Neural cell (in vitro differentiated cells): ENCODE results near the gene RFX6. TPM values are rescaled to one million over a fixed set of nuclear protein-coding genes. Genes with fewer than 3 reads are reported as not detected.

ENCODE experiments used
- H2AFZ ChIP-seq: fragments of 200-600, 300-800 bp; sonication (generic), shearing (Covaris generic); 2 replicates; pipeline ENCODE4 v1.6.0; 2014; ENCODE audit warnings: low read depth, mild to moderate bottlenecking, antibody characterized with exemption, low read length, moderate library complexity
- H3F3A ChIP-seq: fragments of 200-600 bp; shearing (Covaris generic); 2 replicates; pipeline ENCODE4 v1.6.1; 2016; ENCODE audit warnings: mild to moderate bottlenecking, moderate library complexity, mixed read lengths, antibody characterized with exemption, low read length; ENCODE audit not compliant: insufficient read depth, poor library complexity, severe bottlenecking
- H3K27ac ChIP-seq: fragments of 200-600, 300-800 bp; sonication (generic), shearing (Covaris generic); 2 replicates; pipeline ENCODE4 v1.5.1; 2014; ENCODE audit warnings: mild to moderate bottlenecking, low read length, moderate library complexity
- H3K27me3 ChIP-seq: fragments of 300-800, 200-600 bp; sonication (generic), shearing (Covaris generic); 2 replicates; pipeline ENCODE4 v1.6.0; 2014; ENCODE audit warnings: mild to moderate bottlenecking, low read depth, low read length, moderate library complexity; ENCODE audit not compliant: insufficient read depth
- H3K36me3 ChIP-seq: fragments of 300-800, 200-600 bp; sonication (generic), shearing (Covaris generic); 2 replicates; pipeline ENCODE4 v1.5.1; 2014; ENCODE audit warnings: mild to moderate bottlenecking, antibody characterized with exemption, low read length, moderate library complexity; ENCODE audit not compliant: insufficient read depth
- H3K4me2 ChIP-seq: fragments of 300-800, 200-600 bp; sonication (generic), shearing (Covaris generic); 2 replicates; pipeline ENCODE4 v1.6.0; 2014; ENCODE audit warnings: mild to moderate bottlenecking, low read length
- H3K4me3 ChIP-seq: fragments of 300-800, 200-600 bp; sonication (generic), shearing (Covaris generic); 2 replicates; pipeline ENCODE4 v1.5.1; 2014; ENCODE audit warnings: mild to moderate bottlenecking, low read length, moderate library complexity
- H3K79me2 ChIP-seq: fragments of 200-600 bp; shearing (Covaris generic); replicated peaks from 2 replicates; pipeline ENCODE4 v1.6.0; 2014; ENCODE audit warnings: mild to moderate bottlenecking, low read length, moderate library complexity; ENCODE audit not compliant: insufficient read depth
- H3K9ac ChIP-seq: fragments of 300-800, 200-600 bp; sonication (generic), shearing (Covaris generic); 2 replicates; pipeline ENCODE4 v1.6.1; 2016; ENCODE audit warnings: mild to moderate bottlenecking, low read length, mixed read lengths
- H3K9me2 ChIP-seq: fragments of 200-600 bp; shearing (Covaris generic); 2 replicates; pipeline ENCODE4 v1.6.1; 2016; ENCODE audit warnings: mild to moderate bottlenecking, low read length, mixed read lengths; ENCODE audit not compliant: insufficient read depth
- H3K9me3 ChIP-seq: fragments of 200-600, 300-800 bp; sonication (generic), shearing (Covaris generic); 2 replicates; pipeline ENCODE4 v1.6.1; 2016; ENCODE audit warnings: mild to moderate bottlenecking, mixed run types, low read length, moderate library complexity, mixed read lengths
- H4K20me1 ChIP-seq: fragments of 200-600 bp; shearing (Covaris generic); 2 replicates; pipeline ENCODE4 v1.6.1; 2016; ENCODE audit warnings: mild to moderate bottlenecking, mixed run types; ENCODE audit not compliant: insufficient read depth
- EP300 ChIP-seq: fragments of 450-650 bp; conservative IDR thresholded peaks from 2 replicates; pipeline ENCODE4 v1.6.1; 2014; ENCODE audit warnings: antibody characterized with exemption, mild to moderate bottlenecking, moderate library complexity; ENCODE audit not compliant: poor library complexity, severe bottlenecking
- EZH2 ChIP-seq: fragments of 200-600, 300-800 bp; shearing (Covaris generic), sonication (generic); IDR thresholded peaks from 2 replicates; pipeline ENCODE4 v1.6.1; 2014; ENCODE audit warnings: antibody characterized with exemption, low read length, borderline replicate concordance, mild to moderate bottlenecking; ENCODE audit not compliant: insufficient read depth, poor library complexity, severe bottlenecking
- MXI1 ChIP-seq: fragments of 450-650 bp; conservative IDR thresholded peaks from 2 replicates; pipeline ENCODE4 v1.6.1; 2014; ENCODE audit warnings: antibody characterized with exemption, mild to moderate bottlenecking; ENCODE audit not compliant: poor library complexity, severe bottlenecking
- POLR2AphosphoS5 ChIP-seq: IDR thresholded peaks from 2 replicates; pipeline ENCODE4 v1.6.1; 2012
- RAD21 ChIP-seq: fragments of 450-650 bp; conservative IDR thresholded peaks from 2 replicates; pipeline ENCODE4 v1.6.1; 2014; ENCODE audit warnings: antibody characterized with exemption, mild to moderate bottlenecking, moderate library complexity
- SMC3 ChIP-seq: fragments of 450-650 bp; conservative IDR thresholded peaks from 2 replicates; pipeline ENCODE4 v1.6.1; 2014; ENCODE audit warnings: antibody characterized with exemption, mild to moderate bottlenecking, moderate library complexity; ENCODE audit not compliant: poor library complexity
- TAF1 ChIP-seq: IDR thresholded peaks from 2 replicates; pipeline ENCODE4 v1.6.1; 2012; ENCODE audit warnings: low read depth
- polyA plus RNA-seq: library from polyadenylated mRNA; depleted of rRNA; stranded (reverse); fragments of >200 nt; gene quantifications from 2 replicates; pipeline ENCODE4 v1.2.3, GENCODE V29; 2014
- TF ChIP-seq, protein P1 (sequence below): fragments of 450-650 bp; IDR thresholded peaks from 2 replicates; pipeline ENCODE4 v1.5.1; 2014; ENCODE audit warnings: antibody characterized with exemption, mild to moderate bottlenecking, moderate library complexity; ENCODE audit not compliant: poor library complexity, severe bottlenecking
- TF ChIP-seq, protein P2 (sequence below): IDR thresholded peaks from 2 replicates; pipeline ENCODE4 v1.6.1; 2012; ENCODE audit warnings: borderline replicate concordance

Gene RFX6
- polyA plus RNA-seq, 1 donor from 2014 or later: not detected

DNA sequence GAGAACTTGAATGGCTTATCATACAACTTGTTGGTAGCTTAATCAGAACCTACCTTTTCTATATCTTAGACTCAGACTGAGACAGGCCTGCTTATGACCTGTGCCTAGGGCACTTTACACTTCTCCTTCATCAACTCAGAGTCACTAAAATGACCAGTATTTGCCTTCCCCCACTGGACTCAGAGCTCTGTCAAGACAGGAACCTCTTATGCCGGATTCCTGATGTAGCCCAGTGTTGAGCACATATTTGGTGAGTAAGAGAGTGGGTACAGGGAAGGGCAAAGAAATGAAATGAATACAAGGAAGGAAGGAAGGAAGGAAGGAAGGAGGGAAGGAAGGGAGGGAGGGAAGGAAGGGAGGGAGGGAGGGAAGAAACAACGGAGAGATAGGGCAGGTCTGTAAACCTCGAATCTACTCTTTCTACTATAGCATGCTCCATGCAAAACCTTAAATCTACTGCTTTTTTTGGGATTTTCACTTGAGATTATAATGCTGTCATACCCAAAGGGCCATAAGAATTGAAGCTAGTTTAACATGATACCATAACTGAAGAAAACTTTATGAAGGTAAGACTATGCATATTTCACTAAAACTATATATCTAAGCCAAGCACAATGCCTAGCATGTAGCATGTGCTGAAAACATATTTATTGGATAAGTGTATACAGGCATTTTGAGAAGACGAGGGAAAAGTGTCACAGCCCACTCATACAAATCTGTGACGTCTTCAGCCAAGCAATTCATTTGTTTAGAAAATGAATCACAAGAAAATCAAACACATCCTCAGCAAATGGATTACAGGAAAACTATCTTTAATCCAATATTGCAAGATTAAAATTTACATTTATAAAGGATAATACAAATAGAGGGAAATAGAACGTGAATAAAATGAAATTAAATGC is 89.9 kb downstream of the RFX6 start:
- H3K79me2 ChIP-seq: no peaks in the 10 kb centered on the region
- no peaks in the 10 kb centered on the region for H3K27me3 ChIP-seq
- H4K20me1 ChIP-seq: no peaks in the 10 kb centered on the region

DNA sequence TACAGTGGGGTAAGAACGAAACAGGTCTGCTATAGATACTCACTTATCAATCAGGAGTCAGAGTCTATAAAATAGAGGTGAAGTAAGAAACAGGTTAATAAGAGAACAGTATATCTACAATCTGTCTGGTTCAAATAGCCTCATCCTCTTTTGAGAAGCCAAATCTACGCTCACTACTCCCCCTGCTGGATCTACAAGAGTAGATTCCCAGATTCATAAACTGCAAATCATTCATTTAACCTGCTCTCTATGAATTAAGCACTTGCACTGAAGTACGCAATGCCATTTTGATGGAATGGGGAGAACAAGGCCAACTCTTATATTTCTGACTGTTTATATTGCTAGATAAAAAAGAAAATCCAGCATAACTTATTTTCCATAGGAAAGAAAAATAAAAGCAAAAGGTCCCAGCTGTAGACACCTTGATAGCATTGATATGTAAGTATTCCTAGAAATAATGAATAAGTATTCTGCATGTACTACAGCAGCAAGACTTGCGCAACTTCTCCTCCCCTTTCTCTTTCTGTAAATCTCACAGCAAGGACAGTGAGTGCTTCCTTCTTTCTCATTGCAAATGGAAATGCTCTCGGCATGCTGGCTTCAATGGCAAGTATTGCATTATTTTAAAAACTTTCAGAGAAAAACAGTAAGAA is 92.3 kb downstream of the RFX6 start:
- Histone ChIP-seq H4K20me1 (no peaks in the 10 kb centered on the region), H3K36me3 (no peaks in the 10 kb centered on the region), H3K9me3 (no peaks in the 10 kb centered on the region), H3K4me3 (no peak overlapping the region), H2AFZ (no peak overlapping the region), H3K4me2 (no peak overlapping the region), H3K27ac (no peak overlapping the region), H3K27me3 (no peaks in the 10 kb centered on the region), H3K79me2 (no peaks in the 10 kb centered on the region), H3K9ac (no peak overlapping the region), H3F3A (no peaks in the 10 kb centered on the region), H3K9me2 (no peaks in the 10 kb centered on the region)
- TF ChIP-seq POLR2AphosphoS5: no peak
- TF ChIP-seq MXI1: no peak
- TF ChIP-seq, protein P1, sequence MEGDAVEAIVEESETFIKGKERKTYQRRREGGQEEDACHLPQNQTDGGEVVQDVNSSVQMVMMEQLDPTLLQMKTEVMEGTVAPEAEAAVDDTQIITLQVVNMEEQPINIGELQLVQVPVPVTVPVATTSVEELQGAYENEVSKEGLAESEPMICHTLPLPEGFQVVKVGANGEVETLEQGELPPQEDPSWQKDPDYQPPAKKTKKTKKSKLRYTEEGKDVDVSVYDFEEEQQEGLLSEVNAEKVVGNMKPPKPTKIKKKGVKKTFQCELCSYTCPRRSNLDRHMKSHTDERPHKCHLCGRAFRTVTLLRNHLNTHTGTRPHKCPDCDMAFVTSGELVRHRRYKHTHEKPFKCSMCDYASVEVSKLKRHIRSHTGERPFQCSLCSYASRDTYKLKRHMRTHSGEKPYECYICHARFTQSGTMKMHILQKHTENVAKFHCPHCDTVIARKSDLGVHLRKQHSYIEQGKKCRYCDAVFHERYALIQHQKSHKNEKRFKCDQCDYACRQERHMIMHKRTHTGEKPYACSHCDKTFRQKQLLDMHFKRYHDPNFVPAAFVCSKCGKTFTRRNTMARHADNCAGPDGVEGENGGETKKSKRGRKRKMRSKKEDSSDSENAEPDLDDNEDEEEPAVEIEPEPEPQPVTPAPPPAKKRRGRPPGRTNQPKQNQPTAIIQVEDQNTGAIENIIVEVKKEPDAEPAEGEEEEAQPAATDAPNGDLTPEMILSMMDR: peak; percentile 79
- peak; percentile 72 for TF ChIP-seq RAD21
- TF ChIP-seq EP300: no peak
- TF ChIP-seq EZH2: no peak
- TF ChIP-seq, protein P2, sequence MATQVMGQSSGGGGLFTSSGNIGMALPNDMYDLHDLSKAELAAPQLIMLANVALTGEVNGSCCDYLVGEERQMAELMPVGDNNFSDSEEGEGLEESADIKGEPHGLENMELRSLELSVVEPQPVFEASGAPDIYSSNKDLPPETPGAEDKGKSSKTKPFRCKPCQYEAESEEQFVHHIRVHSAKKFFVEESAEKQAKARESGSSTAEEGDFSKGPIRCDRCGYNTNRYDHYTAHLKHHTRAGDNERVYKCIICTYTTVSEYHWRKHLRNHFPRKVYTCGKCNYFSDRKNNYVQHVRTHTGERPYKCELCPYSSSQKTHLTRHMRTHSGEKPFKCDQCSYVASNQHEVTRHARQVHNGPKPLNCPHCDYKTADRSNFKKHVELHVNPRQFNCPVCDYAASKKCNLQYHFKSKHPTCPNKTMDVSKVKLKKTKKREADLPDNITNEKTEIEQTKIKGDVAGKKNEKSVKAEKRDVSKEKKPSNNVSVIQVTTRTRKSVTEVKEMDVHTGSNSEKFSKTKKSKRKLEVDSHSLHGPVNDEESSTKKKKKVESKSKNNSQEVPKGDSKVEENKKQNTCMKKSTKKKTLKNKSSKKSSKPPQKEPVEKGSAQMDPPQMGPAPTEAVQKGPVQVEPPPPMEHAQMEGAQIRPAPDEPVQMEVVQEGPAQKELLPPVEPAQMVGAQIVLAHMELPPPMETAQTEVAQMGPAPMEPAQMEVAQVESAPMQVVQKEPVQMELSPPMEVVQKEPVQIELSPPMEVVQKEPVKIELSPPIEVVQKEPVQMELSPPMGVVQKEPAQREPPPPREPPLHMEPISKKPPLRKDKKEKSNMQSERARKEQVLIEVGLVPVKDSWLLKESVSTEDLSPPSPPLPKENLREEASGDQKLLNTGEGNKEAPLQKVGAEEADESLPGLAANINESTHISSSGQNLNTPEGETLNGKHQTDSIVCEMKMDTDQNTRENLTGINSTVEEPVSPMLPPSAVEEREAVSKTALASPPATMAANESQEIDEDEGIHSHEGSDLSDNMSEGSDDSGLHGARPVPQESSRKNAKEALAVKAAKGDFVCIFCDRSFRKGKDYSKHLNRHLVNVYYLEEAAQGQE: no peak
- TF ChIP-seq SMC3: peak; percentile 76
- no peak for TF ChIP-seq TAF1

More for the DNA sequence above, 89.9 kb downstream of the RFX6 start:
- Histone ChIP-seq H3K4me2 (no peak overlapping the region), H3K9me3 (no peaks in the 10 kb centered on the region), H3K9me2 (no peaks in the 10 kb centered on the region), H3F3A (no peaks in the 10 kb centered on the region), H3K9ac (no peak overlapping the region), H3K36me3 (no peaks in the 10 kb centered on the region), H2AFZ (no peak overlapping the region), H3K4me3 (no peak overlapping the region), H3K27ac (no peak overlapping the region)
- no peak for TF ChIP-seq SMC3
- no peak for TF ChIP-seq RAD21
- TF ChIP-seq POLR2AphosphoS5: no peak
- no peak for TF ChIP-seq TAF1
- no peak for TF ChIP-seq EP300
